Keratinocyte (primary cell): ENCODE data around the gene HSH2D. TPM values are rescaled to one million over a fixed set of nuclear protein-coding genes. Genes with fewer than 3 reads are reported as not detected.

Source experiments
- DNase-seq: peaks from one replicate; pipeline ENCODE4 v3.0.0-alpha.2; 2011; ENCODE audit warnings: low read depth, missing footprints, low spot score
- FAIRE-seq: peaks from 2 replicates; lab custom pipeline; 2011; peaks lifted over from hg19 to GRCh38; lab: Jason Lieb, UNC
- H2AFZ ChIP-seq: 2 replicates; pipeline ENCODE4 v1.6.0; 2012; ENCODE audit warnings: low read length, control low read depth, inconsistent platforms; ENCODE audit not compliant: control insufficient read depth
- H3K27ac ChIP-seq: 2 replicates; pipeline ENCODE4 v1.5.1; 2011; ENCODE audit warnings: low read length; ENCODE audit not compliant: control insufficient read depth, insufficient read depth
- H3K27me3 ChIP-seq: 3 replicates; pipeline ENCODE4 v1.6.0; 2011; ENCODE audit warnings: low read length; ENCODE audit not compliant: control insufficient read depth, insufficient read depth; ENCODE audit errors: extremely low read depth
- H3K36me3 ChIP-seq, 2 experiments: 2 replicates in 1 of 2; 3 replicates in 1 of 2; pipeline ENCODE4 v1.5.1; 2011; ENCODE audit warnings: low read length in 2 of 2, mild to moderate bottlenecking in 1 of 2; ENCODE audit not compliant: control insufficient read depth in 2 of 2, insufficient read depth in 2 of 2; ENCODE audit errors: extremely low read depth in 1 of 2
- H3K4me1 ChIP-seq: 3 replicates; pipeline ENCODE4 v1.5.1; 2011; ENCODE audit warnings: low read length; ENCODE audit not compliant: control insufficient read depth, insufficient read depth; ENCODE audit errors: extremely low read depth
- H3K4me2 ChIP-seq: 3 replicates; pipeline ENCODE4 v1.6.0; 2011; ENCODE audit warnings: low read depth, low read length; ENCODE audit not compliant: control insufficient read depth, insufficient read depth; ENCODE audit errors: extremely low read depth
- H3K4me3 ChIP-seq, 3 experiments: fragments of 200-600 bp in 1 of 3; sonication (generic) in 1 of 3; 2 replicates in 2 of 3; 3 replicates in 1 of 3; pipeline ENCODE4 v1.5.1; 2011 to 2016; ENCODE audit warnings: low read length in 3 of 3, mild to moderate bottlenecking in 3 of 3, control low read depth in 2 of 3, inconsistent platforms in 1 of 3, low read depth in 1 of 3, mixed read lengths in 1 of 3, mixed run types in 1 of 3, moderate library complexity in 1 of 3; ENCODE audit not compliant: control insufficient read depth in 2 of 3, insufficient read depth in 2 of 3; ENCODE audit errors: extremely low read depth in 1 of 3
- H3K79me2 ChIP-seq: 2 replicates; pipeline ENCODE4 v1.6.0; 2012; ENCODE audit warnings: low read length; ENCODE audit not compliant: control insufficient read depth, insufficient read depth
- H3K9ac ChIP-seq: 3 replicates; pipeline ENCODE4 v1.6.0; 2011; ENCODE audit warnings: low read length; ENCODE audit not compliant: control insufficient read depth, insufficient read depth; ENCODE audit errors: extremely low read depth
- H3K9me1 ChIP-seq: 3 replicates; pipeline ENCODE4 v1.6.0; 2011; ENCODE audit warnings: low read length; ENCODE audit not compliant: control insufficient read depth, insufficient read depth; ENCODE audit errors: extremely low read depth
- H3K9me3 ChIP-seq: 2 replicates; pipeline ENCODE4 v1.5.1; 2012; ENCODE audit warnings: low read depth, low read length; ENCODE audit not compliant: control insufficient read depth
- H4K20me1 ChIP-seq: 3 replicates; pipeline ENCODE4 v1.6.0; 2011; ENCODE audit warnings: low read length; ENCODE audit not compliant: control insufficient read depth, insufficient read depth; ENCODE audit errors: extremely low read depth
- CTCF ChIP-seq, 3 experiments: IDR thresholded peaks in 1 of 3; conservative IDR thresholded peaks in 1 of 3; optimal IDR thresholded peaks in 1 of 3; 2 replicates in 2 of 3; 3 replicates in 1 of 3; pipeline versions ENCODE3 to v1.5.1; 2011; ENCODE audit warnings: low read length in 3 of 3, mild to moderate bottlenecking in 3 of 3, moderate library complexity in 2 of 3, control low read depth in 1 of 3, inconsistent platforms in 1 of 3; ENCODE audit not compliant: insufficient read depth in 2 of 3; ENCODE audit errors: extremely low read depth in 1 of 3
- EZH2 ChIP-seq: IDR thresholded peaks from one replicate; pipeline ENCODE4 v1.6.1; 2012; ENCODE audit warnings: inconsistent platforms, mild to moderate bottlenecking, low read length, moderate library complexity
- dilution Hi-C: fragments of 300-500 bp; cut with MboI; formaldehyde crosslinking; loops from one replicate; pipeline ENCODE4 v1.7.0; 2020; ENCODE audit warnings: low sequenced_read_pairs; ENCODE audit not compliant: extremely low pct_ligation_motif_present
- polyA plus RNA-seq, 5 experiments: library from polyadenylated mRNA; depleted of rRNA in 3 of 5; stranded (reverse) in 3 of 5; stranded (forward) in 1 of 5; unstranded in 1 of 5; fragments of >200 nt; gene quantifications; 1 replicate in 1 of 5; 2 replicates in 3 of 5; 3 replicates in 1 of 5; pipeline versions ENCODE4 v1.2.1 to v1.2.3, GENCODE V29; 2011 to 2012; ENCODE audit warnings: missing spikeins in 2 of 5, low read depth in 1 of 5, low replicate concordance in 1 of 5

HSH2D gene
- polyA plus RNA-seq, 1 donor (not counting 4 experiments of a cell fraction or from before 2014, with no cell fraction given): 1.1 TPM

GRCh38 chr19:16197622-16198369 is 54.3 kb downstream of the HSH2D start, which contains the start of gene AP1M1:
TSS of gene AP1M1 (plus strand) at chr19:16197911. CDS start at chr19:16198027, 116 bp downstream.
- H3K27me3 ChIP-seq: no peaks in the 10 kb centered on the region
- dilution Hi-C loops: no loop called here
- TF ChIP-seq CTCF (optimal IDR thresholded peaks at IDR 0.05 in 1 of 3, IDR thresholded peaks at IDR 0.05 in 1 of 3, conservative IDR thresholded peaks at IDR 0.05 in 1 of 3; ENCODE audit: extremely low read depth in 1 of 3, insufficient read depth in 2 of 3, low read length in 3 of 3) (no peak), EZH2 (no peak)
- H3K4me3 ChIP-seq: peak within 1 kb of the TSS; percentile 78 to 98 (median 86)
- no peaks in the 10 kb centered on the region for H3K9me3 ChIP-seq
- H3K9ac ChIP-seq: peak within 1 kb of the TSS; percentile 77
- FAIRE-seq (peak; percentile 52), DNase-seq (peak; percentile 94)
- peak within 1 kb of the TSS; percentile 90 for H2AFZ ChIP-seq
- H3K36me3 ChIP-seq: peaks cover 11 to 14% of the 10 kb centered on the region in 2 experiments
- peak within 1 kb of the TSS; percentile 55 for H3K27ac ChIP-seq
- H4K20me1 ChIP-seq: peaks cover 2% of the 10 kb centered on the region
- H3K4me1 ChIP-seq: peaks cover 24% of the 10 kb centered on the region
- H3K4me2 ChIP-seq: peak within 1 kb of the TSS; percentile 95
- H3K79me2 ChIP-seq: peaks cover 39% of the 10 kb centered on the region
- H3K9me1 ChIP-seq: peaks cover 3% of the 10 kb centered on the region

- Histone ChIP-seq H3K4me3 (peak overlapping the region; percentile 78 to 98 (median 86)), H3K9me1 (peaks cover 3% of the 10 kb centered on the region), H3K4me2 (peak overlapping the region; percentile 59), H3K36me3 (peaks cover 15% of the 10 kb centered on the region in 2 experiments), H3K9ac (peak overlapping the region; percentile 77), H3K27ac (peak overlapping the region; percentile 48), H3K27me3 (no peaks in the 10 kb centered on the region), H2AFZ (no peak overlapping the region), H3K9me3 (no peaks in the 10 kb centered on the region), H3K79me2 (peaks cover 39% of the 10 kb centered on the region), H4K20me1 (peaks cover 2% of the 10 kb centered on the region), H3K4me1 (peaks cover 24% of the 10 kb centered on the region)
- dilution Hi-C loops: no loop called here
- TF ChIP-seq CTCF (optimal IDR thresholded peaks at IDR 0.05 in 1 of 3, IDR thresholded peaks at IDR 0.05 in 1 of 3, conservative IDR thresholded peaks at IDR 0.05 in 1 of 3; ENCODE audit: extremely low read depth in 1 of 3, insufficient read depth in 2 of 3, low read length in 3 of 3) (no peak), EZH2 (no peak)
- DNase-seq (no peak), FAIRE-seq (no peak)
Measured at GRCh38 chr19:16198370-16198651, 54.8 kb downstream of the HSH2D start.
